NK-92 (cell line): ENCODE results near the gene USP46.

ENCODE experiments used
- DNase-seq: peaks from one replicate; lab custom pipeline; 2025; ENCODE audit not compliant: unreplicated experiment; lab: John Stamatoyannopoulos, UW

Gene USP46, protein sequence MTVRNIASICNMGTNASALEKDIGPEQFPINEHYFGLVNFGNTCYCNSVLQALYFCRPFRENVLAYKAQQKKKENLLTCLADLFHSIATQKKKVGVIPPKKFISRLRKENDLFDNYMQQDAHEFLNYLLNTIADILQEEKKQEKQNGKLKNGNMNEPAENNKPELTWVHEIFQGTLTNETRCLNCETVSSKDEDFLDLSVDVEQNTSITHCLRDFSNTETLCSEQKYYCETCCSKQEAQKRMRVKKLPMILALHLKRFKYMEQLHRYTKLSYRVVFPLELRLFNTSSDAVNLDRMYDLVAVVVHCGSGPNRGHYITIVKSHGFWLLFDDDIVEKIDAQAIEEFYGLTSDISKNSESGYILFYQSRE

DNA sequence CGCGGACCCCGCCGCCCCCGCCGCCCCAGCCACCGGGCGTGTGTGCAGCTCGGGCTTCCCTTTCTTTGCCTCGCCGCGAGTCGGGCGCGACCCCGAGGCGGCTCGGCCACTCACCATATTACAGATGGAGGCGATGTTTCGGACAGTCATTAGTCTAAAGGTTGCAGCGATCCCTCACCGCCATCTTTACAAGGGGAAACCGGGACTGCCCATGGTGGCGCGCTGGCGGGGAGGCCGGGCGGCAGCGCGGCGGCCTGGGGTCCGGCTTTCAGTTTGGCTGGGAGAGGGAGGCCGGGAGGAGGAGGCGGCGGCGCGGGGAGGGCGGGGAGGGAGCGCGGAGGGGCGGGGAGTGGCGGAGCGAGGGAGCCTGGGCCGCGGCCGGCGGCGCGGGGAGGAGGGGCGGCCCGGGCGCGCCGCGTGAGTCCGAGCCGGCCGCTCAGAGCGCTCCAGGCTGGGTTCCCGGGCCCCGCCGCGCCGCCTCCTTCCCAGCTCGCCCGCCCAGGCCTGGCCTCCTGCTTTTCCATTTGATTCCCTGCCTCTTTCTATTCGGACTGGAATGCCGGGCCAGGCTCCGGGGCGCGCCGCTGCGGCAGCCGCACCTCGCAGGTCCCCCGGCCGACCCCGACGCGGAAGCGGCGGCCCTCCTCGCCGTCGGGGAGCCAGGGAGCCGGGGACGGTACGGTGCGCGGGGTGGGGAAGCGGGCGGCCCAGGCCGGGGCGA is at the start of gene USP46:
USP46 (minus strand) TSS at position 301 of the 721 bp plus-strand sequence; CDS start at position 150, 151 bp downstream.
- no peak for DNase-seq

DNA sequence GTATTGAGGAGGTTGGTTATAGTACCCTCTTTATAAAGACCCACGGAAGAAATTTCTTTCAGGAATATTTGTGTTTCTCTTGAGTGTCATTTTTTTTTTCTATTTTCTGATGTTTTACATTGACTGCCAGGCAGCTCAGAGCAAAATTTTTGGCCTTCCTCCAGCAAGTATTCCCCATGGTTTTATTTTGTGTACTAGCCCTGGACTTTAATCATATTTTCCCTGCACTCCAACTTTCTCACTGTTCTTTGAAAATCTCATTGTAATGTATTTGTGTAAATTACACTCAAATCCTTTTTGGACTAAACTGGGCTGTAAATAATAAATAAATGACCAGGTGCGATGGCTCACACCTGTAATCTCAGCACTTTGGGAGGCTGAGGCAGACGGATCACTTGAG is 45.6 kb upstream of the USP46 start:
- no peak for DNase-seq

DNA sequence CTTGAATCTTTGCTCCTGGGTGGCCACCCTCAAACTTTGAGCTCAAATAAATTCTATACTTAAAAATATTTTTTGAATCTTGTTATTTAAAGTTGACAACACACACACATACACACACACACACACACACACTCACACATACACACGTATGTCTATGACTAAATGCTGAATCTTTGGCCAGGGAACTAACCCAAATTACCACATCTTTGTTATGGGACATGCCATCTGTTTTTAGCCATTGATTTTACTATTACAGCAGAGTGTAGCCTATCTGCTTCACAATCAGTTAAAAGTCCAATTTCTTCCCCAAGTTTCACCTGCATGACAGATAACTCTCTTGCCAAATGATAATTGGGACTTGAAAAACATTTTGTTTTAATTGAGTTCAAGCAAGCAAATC is 45.0 kb upstream of the USP46 start:
- no peak for DNase-seq

DNA sequence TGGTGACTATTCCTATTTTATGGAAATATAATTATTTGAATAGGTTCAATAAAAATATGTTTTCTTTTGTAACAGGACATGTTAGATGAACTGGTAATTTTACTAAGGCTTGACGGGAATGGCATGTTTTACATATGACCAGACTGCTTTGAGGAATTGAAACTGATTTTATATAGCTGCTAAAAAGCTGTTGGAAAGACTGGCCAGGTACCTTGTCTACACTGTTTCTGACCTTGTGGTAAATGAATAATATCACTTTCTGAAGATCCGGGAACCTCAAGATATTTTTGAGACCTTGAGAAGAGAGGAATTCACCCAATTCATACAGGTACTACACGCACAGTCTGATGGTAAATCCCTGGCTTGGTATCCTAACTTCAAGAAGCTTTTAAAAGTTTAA is 42.1 kb upstream of the USP46 start:
- no peak for DNase-seq

DNA sequence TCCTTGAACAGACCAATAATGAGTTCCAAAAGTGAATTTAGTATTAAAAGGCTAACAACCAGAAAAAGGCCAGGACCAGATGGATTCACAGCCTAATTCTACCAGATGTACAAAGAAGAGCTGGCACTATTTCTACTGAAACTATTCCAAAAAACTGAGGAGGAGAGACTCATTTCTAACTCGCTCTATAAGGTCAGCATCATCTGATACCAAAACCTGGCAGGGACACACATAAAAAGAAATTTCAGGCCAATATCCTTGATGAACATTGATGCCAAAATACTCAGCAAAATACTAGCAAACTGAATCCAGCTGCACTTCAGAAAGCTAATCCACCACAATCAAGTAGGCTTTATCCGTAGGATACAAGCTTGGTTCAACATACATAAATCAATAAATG is 35.8 kb upstream of the USP46 start:
- no peak for DNase-seq

DNA sequence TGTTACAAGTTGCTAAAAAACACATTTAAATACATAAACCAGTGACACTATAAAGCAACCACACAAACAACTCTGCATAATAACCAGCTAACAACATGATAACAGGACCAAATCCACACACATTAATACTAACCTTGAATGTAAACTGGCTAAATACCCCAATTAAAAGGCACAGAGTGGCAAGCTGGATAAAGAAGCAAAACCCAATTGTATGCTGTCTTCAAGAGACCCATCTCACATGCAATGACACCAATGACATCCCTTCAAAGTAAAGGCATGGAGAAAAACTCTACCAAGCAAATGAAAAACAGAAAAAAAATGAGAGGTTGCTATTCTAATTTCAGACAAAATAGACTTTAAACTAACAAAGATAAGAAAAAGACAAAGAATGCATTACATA is 34.4 kb upstream of the USP46 start:
- no peak for DNase-seq

DNA sequence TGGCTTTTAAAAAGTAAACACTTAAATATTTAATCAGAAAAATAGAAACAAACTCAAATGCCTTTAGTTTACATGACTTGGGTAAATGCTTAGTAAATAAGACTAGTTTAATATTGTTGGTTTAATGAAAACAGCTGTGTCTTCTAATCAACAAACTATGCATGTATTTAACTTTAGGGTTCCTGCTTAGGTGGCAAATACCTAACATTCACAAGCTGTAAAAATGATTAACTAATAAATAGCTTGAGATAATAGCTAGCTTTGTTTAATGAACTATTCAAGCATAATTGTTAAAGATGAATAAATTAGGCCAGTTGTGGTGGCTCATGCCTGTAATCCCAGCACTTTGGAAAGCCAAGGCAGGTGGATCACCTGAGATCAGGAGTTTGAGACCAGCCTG is 30.0 kb upstream of the USP46 start:
- DNase-seq: no peak

DNA sequence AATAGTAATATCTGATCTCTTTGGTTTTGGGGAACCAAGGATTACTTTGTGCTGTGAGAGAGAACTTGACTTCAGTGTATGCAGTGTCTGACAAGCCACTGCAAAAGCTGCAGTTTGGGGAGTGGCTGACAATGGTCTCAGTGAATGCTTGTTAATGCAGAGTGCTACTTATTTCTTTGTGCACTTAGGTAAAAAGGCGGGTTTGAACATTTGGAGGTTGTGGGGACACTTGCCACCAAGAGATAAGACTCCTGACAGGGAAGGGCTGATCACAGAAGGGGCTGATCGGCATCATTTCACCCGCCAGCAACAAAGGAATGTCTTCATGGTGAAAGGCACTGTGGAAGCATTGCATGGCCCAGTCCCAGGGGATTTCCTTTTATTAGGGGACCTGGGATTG is 28.6 kb upstream of the USP46 start:
- no peak for DNase-seq

DNA sequence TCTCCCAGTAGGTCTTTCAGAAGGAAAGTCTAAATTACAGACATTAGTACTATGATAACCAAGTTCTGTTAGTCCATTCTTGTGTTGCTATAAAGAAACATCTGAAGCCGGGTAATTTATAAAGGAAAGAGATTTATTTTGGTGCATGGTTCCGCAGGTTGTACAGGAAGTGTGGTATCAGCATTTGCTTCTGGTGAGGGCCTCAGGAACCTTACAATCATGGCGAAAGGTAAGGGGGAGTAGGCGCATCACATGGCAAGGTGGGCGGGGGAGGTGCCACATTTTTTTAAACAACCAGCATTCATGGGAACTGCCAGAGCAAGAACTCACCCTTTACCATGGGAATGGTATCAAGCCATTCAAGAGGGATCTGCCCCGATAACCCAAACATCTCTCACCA is 26.2 kb upstream of the USP46 start:
- DNase-seq: no peak

DNA sequence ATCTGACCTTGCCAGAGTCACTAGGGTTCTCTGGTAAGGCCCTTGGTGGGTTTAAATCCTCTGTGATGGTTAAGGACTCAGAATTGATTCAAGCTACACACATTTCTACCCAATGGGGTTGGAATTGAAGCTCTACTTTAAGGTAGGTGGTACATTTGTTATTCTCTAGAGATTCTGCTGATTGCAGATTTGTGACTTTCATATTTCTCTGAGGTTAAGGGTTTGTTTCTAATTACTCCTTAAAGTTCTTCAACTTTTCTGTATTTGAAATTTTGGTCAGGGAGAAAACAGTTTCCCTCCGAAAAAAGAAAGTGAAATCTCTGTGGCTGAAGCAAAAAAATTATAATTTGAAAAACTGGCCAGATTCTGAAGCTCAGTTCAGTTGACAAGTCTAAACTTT is 25.8 kb upstream of the USP46 start:
- DNase-seq: no peak

DNA sequence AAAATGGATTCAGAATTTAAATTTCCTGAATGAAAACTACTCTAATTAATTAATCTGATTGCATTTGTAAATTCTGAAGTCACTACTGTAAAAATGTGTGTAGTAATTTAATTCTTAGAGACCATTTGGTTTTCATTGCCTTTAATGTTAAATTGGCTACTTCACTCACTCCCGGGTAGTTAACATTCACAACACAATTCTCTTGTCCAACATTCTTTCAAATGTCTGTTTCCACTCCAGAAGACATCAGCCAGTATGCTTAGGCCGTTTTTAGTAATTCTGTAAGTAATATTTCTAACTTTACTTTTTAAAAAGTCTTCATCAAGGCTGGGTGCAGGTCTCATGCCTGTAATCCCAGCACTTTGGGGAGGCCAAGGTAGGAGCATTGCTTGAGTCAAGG is 21.3 kb upstream of the USP46 start:
- DNase-seq: no peak

DNA sequence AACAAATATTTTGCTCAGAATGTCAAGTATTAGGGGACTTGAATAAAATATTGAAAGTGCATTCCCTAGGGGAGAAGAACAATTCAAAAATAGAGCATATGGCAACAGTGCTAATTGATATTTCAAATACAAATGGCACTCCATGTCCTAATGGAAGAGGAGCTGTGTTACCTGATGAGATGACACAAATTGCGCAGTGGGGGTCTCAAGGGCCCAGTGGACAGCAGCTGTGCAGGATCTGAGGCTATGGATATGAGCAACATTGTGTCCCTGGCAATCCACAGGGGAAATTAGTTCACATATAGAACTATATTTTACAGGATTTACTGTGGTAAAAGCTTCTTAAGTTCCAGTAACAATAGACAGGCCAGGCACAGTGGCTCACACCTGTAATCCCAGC is 17.4 kb upstream of the USP46 start:
- DNase-seq: no peak

DNA sequence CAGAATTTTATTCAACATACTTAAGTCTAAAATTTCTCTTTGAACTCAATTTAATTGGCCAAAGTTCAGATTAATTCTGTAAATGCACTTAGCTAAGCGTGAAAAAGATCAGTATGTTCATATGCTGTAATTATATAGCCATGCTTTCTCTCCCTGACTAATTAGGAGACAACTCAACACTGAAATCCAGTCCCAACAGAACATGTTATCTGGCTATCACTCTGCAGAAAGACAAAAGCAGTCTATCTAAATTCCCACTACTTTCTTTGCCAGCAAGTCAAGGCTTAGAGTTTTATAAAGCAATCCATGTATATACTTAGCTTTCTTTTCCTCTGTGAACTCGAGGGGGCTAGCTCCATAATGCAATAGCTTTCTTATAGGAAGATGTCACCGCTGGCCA is 16.0 kb upstream of the USP46 start:
- no peak for DNase-seq

DNA sequence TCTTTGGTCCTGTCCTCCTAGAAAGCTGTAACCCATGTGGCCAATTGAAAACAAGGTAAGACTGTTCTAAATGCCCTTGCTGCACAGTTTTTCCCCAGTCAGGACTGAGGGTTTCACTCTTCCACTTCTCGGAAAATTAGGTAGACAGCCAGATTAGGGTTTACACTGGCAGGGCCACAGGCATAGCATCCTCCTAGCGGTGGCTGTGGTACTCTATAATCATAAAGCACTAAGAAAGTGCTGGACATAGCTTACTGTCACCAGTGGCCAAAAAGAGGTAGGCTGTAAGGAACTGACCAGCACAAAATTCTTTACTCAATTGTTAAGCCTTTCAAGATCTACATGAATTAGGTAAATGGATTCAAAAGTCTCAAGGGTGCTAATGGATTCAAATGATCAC is 11.6 kb upstream of the USP46 start:
- DNase-seq: no peak

DNA sequence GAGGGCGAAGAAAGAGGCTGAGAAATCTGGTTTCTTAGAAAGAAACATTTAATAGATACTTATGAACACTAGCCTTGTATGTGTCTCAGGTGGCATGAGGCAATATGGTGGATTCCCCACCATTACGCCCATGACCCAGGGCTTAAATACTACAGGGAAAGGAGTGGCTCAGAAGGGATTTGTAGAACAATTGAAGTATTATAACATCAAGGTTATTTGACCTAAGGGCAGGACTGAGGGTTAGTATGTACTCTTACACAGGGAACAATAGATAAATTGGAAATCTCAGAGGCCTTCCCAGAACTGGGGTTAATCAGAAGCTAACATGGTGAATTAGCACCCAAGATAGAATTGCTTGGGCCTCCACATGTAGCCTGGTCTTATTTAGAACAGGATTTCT is 11.0 kb upstream of the USP46 start:
- DNase-seq: no peak

DNA sequence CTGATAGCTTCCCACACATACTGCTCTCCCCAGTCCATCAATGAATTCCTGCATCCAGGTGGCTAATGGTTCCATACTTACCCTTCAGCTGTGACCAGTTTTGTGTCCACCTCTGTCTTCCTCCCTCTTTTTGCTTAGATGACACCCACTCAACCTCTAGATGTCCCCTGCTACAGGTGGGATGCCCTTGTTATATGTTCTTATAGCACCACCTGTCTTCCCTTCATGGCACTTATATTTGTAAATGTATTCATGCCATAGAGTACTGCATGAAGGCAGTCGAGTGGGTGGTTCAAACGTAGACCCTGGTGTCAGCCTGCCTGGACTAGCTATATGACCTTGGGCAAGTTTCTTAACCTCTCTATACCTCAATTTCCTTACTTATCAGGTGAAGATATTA is 6.5 kb upstream of the USP46 start:
- no peak for DNase-seq

DNA sequence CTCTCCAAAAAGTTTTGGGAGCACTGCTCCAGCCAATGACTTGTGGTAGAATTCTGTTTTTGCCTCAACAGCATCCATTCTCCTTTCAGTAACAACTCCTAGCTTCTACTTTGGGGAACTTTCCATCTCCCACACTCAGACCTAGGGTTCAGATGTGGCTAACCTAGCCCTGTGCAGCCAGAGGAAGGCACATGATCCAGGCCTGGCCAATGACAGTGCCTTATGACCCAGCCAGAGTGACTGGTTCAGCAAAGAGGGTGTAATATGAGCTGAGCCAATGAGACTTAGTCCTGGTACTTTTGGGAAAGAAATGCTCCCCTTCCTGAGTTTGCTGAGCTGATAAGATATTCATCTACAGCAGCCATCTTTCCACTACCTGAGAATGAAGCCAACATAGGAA is 5.4 kb upstream of the USP46 start:
- no peak for DNase-seq

DNA sequence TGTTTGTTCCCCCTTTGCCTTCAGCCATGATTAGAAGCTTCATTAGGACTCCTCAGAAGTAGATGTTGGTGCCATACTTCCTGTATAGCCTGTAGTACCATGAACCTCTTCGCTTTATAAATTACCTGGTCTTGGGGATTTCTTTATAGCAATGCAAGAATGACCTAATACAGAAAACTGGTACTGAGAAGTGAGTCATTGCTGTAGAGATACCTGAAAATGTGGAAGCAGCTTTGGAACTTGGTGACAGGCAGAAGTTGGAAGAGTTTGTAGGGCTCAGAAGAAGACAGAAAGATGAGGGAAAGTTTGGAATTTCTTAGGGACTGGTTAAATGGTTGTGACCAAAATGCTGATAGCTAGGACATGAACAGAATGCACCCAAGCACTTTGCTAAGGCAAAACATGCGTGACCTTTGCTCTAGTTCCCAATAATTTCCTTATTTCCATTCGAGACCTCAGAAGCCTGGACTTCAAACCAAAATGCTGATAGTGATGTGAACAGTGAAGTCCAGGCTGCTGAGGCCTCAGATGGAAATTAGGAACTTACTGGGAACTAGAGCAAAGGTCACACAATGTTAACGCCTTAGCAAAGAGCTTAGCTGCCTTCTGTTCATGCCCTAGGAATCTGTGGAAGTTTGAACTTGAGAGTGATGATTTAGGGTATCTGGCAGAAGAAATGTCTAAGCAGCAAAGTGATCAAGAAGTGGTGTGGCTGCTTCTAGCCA is 3.0 kb upstream of the USP46 start:
- no peak for DNase-seq

DNA sequence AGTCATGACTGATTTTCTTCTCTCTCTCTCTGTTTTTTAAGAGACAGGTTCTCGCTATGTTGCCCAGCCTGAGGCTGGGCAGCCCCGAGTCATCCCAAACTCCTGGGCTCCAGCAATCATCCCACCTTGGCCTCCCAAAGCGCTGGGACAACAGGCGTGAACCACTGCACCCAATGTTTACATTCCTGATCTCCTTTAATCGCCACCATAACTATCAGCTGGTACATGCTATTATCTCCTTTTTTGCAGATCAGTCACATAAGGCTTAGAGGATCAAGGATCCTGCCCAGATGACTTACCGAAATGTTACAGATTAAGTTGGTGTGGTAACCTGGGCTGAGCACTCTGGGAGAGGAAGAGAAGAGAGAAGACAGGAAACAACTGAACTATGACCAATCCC is 1.5 kb upstream of the USP46 start:
- no peak for DNase-seq

DNA sequence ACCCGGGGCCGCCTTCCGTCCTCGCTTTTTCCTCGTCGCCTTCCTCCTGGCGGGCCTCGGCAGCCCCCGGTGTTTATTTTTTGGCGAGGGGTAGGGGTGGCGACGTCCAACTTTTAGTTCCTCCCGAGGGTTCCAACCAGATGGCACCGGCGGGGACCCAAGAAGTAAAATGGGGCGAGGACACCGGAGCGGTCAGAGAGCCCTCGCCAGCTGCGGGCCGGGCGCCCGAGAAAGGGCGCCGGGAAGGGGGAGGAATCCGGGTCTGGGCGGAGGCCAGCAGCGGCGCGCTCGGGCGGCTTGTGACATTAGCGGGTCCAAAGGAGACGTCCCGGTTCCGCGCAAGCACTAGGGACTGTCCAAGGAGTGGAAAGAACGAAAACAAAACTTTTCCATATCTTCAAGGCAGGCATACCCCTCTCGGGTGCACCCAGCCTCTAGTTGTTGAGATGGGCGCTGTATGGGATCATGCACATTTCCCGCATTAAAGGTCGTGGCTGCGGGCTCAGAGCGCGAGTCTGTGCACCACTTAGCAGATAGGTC is 691 bp upstream of the USP46 start:
- no peak for DNase-seq

DNA sequence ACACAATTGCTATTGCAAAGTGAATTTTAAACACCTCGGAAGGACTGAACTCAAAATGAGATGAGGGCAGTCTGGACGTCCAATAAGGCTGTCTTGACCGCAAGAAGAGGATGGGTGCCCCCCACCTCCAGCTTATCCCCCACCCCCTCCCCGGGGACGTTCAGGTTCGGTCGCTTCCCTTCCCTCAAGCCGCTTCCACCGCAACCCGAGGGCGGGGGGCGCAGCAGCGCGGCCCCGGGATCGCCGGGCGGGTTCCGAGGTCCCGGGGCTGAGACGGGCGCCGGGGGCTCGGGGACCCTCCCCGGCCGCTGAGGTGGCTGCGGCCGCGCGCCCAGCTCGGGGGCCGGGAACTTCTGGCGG is 480 bp downstream of the USP46 start:
- no peak for DNase-seq
